Right ventricle myocardium superior (tissue), 1 donor: ENCODE measurements around the gene LTBP3. TPM values are rescaled to one million over a fixed set of nuclear protein-coding genes. Genes with fewer than 3 reads are reported as not detected.

Source experiments
- ATAC-seq: fragments of 200-7000 bp; cut with Tn5 transposase; one replicate; pipeline ENCODE4 v1.9.1; 2020; ENCODE audit warnings: mild to moderate bottlenecking; ENCODE audit not compliant: poor library complexity
- DNase-seq: peaks from one replicate; pipeline ENCODE4 v3.0.0-alpha.2; 2020
- intact Hi-C: fragments of 100-400 bp; cut with DNase I; formaldehyde crosslinking; loops from one replicate; pipeline ENCODE4 v1.11.2; 2022
- total RNA-seq: library from RNA; stranded (reverse); fragmentation: NEBNext Ultra II Directional; extraction: Animal tissue kit (Norgen Biotek cat#: 25700); gene quantifications from one replicate; pipeline ENCODE4 v1.2.1, GENCODE V29; 2021
- donor health status: DM: no; HTN: yes; CAD: no; lungs with severe emphysema.

Gene LTBP3
- total RNA-seq, 1 donor from 2014 or later, result 73.4 TPM

- DNase-seq (peak; percentile 91), ATAC-seq (peak; percentile 28)
- intact Hi-C loops, result no loop called here
Observed at GRCh38 chr11:65492637-65493366, 65.4 kb downstream of the LTBP3 start.

- intact Hi-C loops, result no loop called here
- ATAC-seq (no peak), DNase-seq (no peak)
Observed at GRCh38 chr11:65492387-65492636, 65.8 kb downstream of the LTBP3 start.

- peak; percentile 87 for DNase-seq
- intact Hi-C loops, result no loop called here
- peak; percentile 13 for ATAC-seq
Observed at GRCh38 chr11:65491614-65492386, 66.4 kb downstream of the LTBP3 start.

GRCh38 chr11:65491163-65491465 is 67.0 kb downstream of the LTBP3 start:
- DNase-seq, result no peak
- ATAC-seq, result no peak
- intact Hi-C loops, result no loop called here

- DNase-seq, result no peak
- no peak for ATAC-seq
- intact Hi-C loops, result no loop called here
Observed at GRCh38 chr11:65489706-65490320, 68.3 kb downstream of the LTBP3 start.

- DNase-seq (peak; percentile 84), ATAC-seq (peak; percentile 16)
- intact Hi-C loops, result no loop called here
Observed at GRCh38 chr11:65489035-65489705, 69.0 kb downstream of the LTBP3 start.

Other genes with a start within 250 kb of the LTBP3 start
- gene CDC42EP2, start 243.5 kb downstream of the LTBP3 start, total RNA-seq, result 14.0 TPM
- gene DPF2, start 224.5 kb downstream of the LTBP3 start, total RNA-seq, result 49.3 TPM
- gene TIGD3, start 203.6 kb downstream of the LTBP3 start, total RNA-seq, result 1.0 TPM
- gene SLC25A45, start 175.7 kb downstream of the LTBP3 start, total RNA-seq, result 5.3 TPM
- 8.6 TPM for gene FRMD8, start 171.7 kb downstream of the LTBP3 start, total RNA-seq
- 451 TPM for gene NEAT1, start 135.6 kb downstream of the LTBP3 start, total RNA-seq
- gene MALAT1, start 59.3 kb downstream of the LTBP3 start, total RNA-seq, result 5,573 TPM
- 60.5 TPM for gene SCYL1, start 33.3 kb downstream of the LTBP3 start, total RNA-seq
- 23.2 TPM for gene ZNRD2, start 12.1 kb upstream of the LTBP3 start, total RNA-seq
- gene FAM89B, start 14.2 kb upstream of the LTBP3 start, total RNA-seq, result 36.1 TPM
- gene EHBP1L1, start 17.7 kb upstream of the LTBP3 start, total RNA-seq, result 44.9 TPM
- gene KCNK7, start 37.4 kb upstream of the LTBP3 start, total RNA-seq, result 0.81 TPM
- 38.5 TPM for gene MAP3K11, start 55.9 kb upstream of the LTBP3 start, total RNA-seq
- gene PCNX3, start 57.4 kb upstream of the LTBP3 start, total RNA-seq, result 9.3 TPM
- 22.5 TPM for gene SIPA1, start 79.7 kb upstream of the LTBP3 start, total RNA-seq
- 31.0 TPM for gene RELA, start 104.6 kb upstream of the LTBP3 start, total RNA-seq
- gene KAT5, start 153.9 kb upstream of the LTBP3 start, total RNA-seq, result 40.8 TPM
- gene RNASEH2C, start 162.4 kb upstream of the LTBP3 start, total RNA-seq, result 49.5 TPM
- 6.5 TPM for gene AP5B1, start 222.6 kb upstream of the LTBP3 start, total RNA-seq
- gene OVOL1, start 228.7 kb upstream of the LTBP3 start, total RNA-seq, result not detected